K562 (cell line): ENCODE results near the gene VGF. TPM values are rescaled to one million over a fixed set of nuclear protein-coding genes. Genes with fewer than 3 reads are reported as not detected.
A peak's percentile ranks its signal among the peaks of the same experiment; 100 is the strongest.

Experiments used
- BMI1 ChIP-seq: fragments of 150-350 bp; IDR thresholded peaks from 2 replicates; pipeline ENCODE4 v1.6.1; 2014; ENCODE audit warnings: low read length
- GTF2A2 ChIP-seq: IDR thresholded peaks from 2 replicates; pipeline ENCODE4 v1.6.1; 2016; ENCODE audit warnings: mild to moderate bottlenecking, missing genetic modification characterization, missing compliant biosample characterization
- HDAC8 ChIP-seq: fragments of 450-650 bp; IDR thresholded peaks from 2 replicates; pipeline ENCODE4 v1.6.1; 2016; ENCODE audit warnings: mild to moderate bottlenecking, missing genetic modification characterization, moderate library complexity, missing compliant biosample characterization
- KLF6 ChIP-seq: fragments of 250-450 bp; sonication (Bioruptor Pico); IDR thresholded peaks from 2 replicates; pipeline ENCODE4 v1.4.0; 2020; ENCODE audit warnings: mild to moderate bottlenecking, moderate library complexity, borderline replicate concordance
- MEIS2 ChIP-seq: fragments of 450-650 bp; IDR thresholded peaks from 2 replicates; pipeline ENCODE4 v1.6.1; 2014; ENCODE audit warnings: mild to moderate bottlenecking; ENCODE audit not compliant: partially characterized antibody
- MIER1 ChIP-seq: fragments of 450-650 bp; IDR thresholded peaks from 2 replicates; pipeline ENCODE4 v1.6.1; 2016; ENCODE audit warnings: antibody characterized with exemption, mild to moderate bottlenecking, low read depth
- MXI1 ChIP-seq: IDR thresholded peaks from 2 replicates; pipeline ENCODE4 v1.6.1; 2011; ENCODE audit warnings: low read depth, mild to moderate bottlenecking, improper control_type of control experiment, low read length
- NCOA1 ChIP-seq: fragments of 450-650 bp; IDR thresholded peaks from 2 replicates; pipeline ENCODE4 v1.6.1; 2016; ENCODE audit warnings: low read depth
- NCOA6 ChIP-seq: fragments of 450-650 bp; IDR thresholded peaks from 2 replicates; pipeline ENCODE4 v1.6.1; 2017; ENCODE audit warnings: mild to moderate bottlenecking
- NFRKB ChIP-seq: fragments of 450-650 bp; IDR thresholded peaks from 2 replicates; pipeline ENCODE4 v1.6.1; 2016; ENCODE audit warnings: low read depth
- RHOXF2B ChIP-seq: fragments of 250-450 bp; sonication (Bioruptor Pico); conservative IDR thresholded peaks from 2 replicates; pipeline ENCODE4 v1.5.1; 2021
- SAFB2 ChIP-seq: fragments of 200-400 bp; formaldehyde crosslinking; IDR thresholded peaks from 2 replicates; pipeline ENCODE4 v1.6.1; 2018; ENCODE audit warnings: borderline replicate concordance, low read length, low read depth, moderate library complexity; ENCODE audit not compliant: severe bottlenecking
- SAP30 ChIP-seq: fragments of 200-600 bp; sonication (generic); IDR thresholded peaks from 2 replicates; pipeline ENCODE4 v1.6.1; 2012; ENCODE audit warnings: borderline replicate concordance, low read depth, mild to moderate bottlenecking, moderate library complexity, low read length, control low read depth, inconsistent platforms; ENCODE audit not compliant: insufficient read depth, poor library complexity, severe bottlenecking
- SMAD4 ChIP-seq: fragments of 250-450 bp; sonication (Bioruptor Pico); conservative IDR thresholded peaks from 2 replicates; pipeline ENCODE4 v1.8.0; 2021; ENCODE audit warnings: inconsistent platforms, mild to moderate bottlenecking, moderate library complexity
- SOX6 ChIP-seq: fragments of 450-650 bp; IDR thresholded peaks from 2 replicates; pipeline ENCODE4 v1.6.1; 2014; ENCODE audit warnings: mild to moderate bottlenecking
- TARDBP ChIP-seq: fragments of 450-650 bp; IDR thresholded peaks from 2 replicates; pipeline ENCODE4 v1.6.1; 2016
- U2AF1 ChIP-seq: fragments of 200-400 bp; formaldehyde crosslinking; optimal IDR thresholded peaks from 2 replicates; pipeline ENCODE3; 2017; ENCODE audit warnings: mild to moderate bottlenecking, low read depth, low read length, moderate library complexity
- U2AF2 ChIP-seq: fragments of 200-400 bp; formaldehyde crosslinking; optimal IDR thresholded peaks from 2 replicates; pipeline ENCODE3; 2017; ENCODE audit warnings: low read depth, mild to moderate bottlenecking, low read length
- USF2 ChIP-seq: sonication (generic); formaldehyde crosslinking; IDR thresholded peaks from 2 replicates; pipeline ENCODE4 v1.5.0; 2020; ENCODE audit warnings: missing genetic modification reagents
- ZBTB8A ChIP-seq: fragments of 450-650 bp; IDR thresholded peaks from 2 replicates; pipeline ENCODE4 v1.6.1; 2018; ENCODE audit warnings: mild to moderate bottlenecking, moderate library complexity; ENCODE audit not compliant: partially characterized antibody
- ZFPM2 ChIP-seq: fragments of 250-450 bp; sonication (Bioruptor Pico); IDR thresholded peaks from 2 replicates; pipeline ENCODE4 v1.5.1; 2022; ENCODE audit warnings: mild to moderate bottlenecking
- ZNF239 ChIP-seq: fragments of 250-450 bp; sonication (Bioruptor Pico); IDR thresholded peaks from 2 replicates; pipeline ENCODE4 v1.4.0; 2020; ENCODE audit warnings: mild to moderate bottlenecking
- polyA plus RNA-seq, 8 experiments: library from polyadenylated mRNA; depleted of rRNA in 4 of 8; stranded (reverse) in 5 of 8; unstranded in 3 of 8; fragments of >200 nt; fragmentation: Nextera tagmentation in 2 of 8; fragmentation: Illumina TruSeq in 1 of 8; extraction: Ambion mirVana in 2 of 8; extraction: Trizol in 1 of 8; gene quantifications; 2 replicates each; pipeline versions ENCODE4 v1.2.1 to v1.2.3, GENCODE V29; 2011 to 2014; ENCODE audit warnings: inconsistent platforms in 1 of 8, missing spikeins in 1 of 8
- total RNA-seq, 7 experiments: library from RNA; depleted of rRNA in 6 of 7; stranded (reverse); fragments of >200 nt in 6 of 7; fragmentation: Illumina TruSeq in 2 of 7; extraction: Trizol in 2 of 7; gene quantifications; 2 replicates each; pipeline versions ENCODE4 v1.2.1 to v1.2.3, GENCODE V29; 2011 to 2021; ENCODE audit warnings: low replicate concordance in 1 of 7
- TF ChIP-seq, protein P1 (sequence below): fragments of 450-650 bp; formaldehyde crosslinking; IDR thresholded peaks from 2 replicates; pipeline ENCODE4 v1.4.0; 2020; ENCODE audit warnings: mild to moderate bottlenecking, moderate library complexity
- TF ChIP-seq, protein P2 (sequence below), 3 experiments: fragments of 200-800 bp in 1 of 3; sonication (Bioruptor generic) in 1 of 3; sonication (generic) in 1 of 3; formaldehyde crosslinking in 1 of 3; IDR thresholded peaks; 2 replicates each; pipeline versions ENCODE4 v1.6.1 to v1.8.0; 2016 to 2022; ENCODE audit warnings: mild to moderate bottlenecking in 2 of 3, missing compliant biosample characterization in 2 of 3, missing genetic modification characterization in 2 of 3, missing genetic modification reagents in 1 of 3

The VGF gene
- total and polyA plus RNA-seq, 9 of the 15 experiments (the other 6 are each of a cell fraction or from before 2014, with no cell fraction given): 0.03 to 5.7 (median 0.34) TPM

DNA sequence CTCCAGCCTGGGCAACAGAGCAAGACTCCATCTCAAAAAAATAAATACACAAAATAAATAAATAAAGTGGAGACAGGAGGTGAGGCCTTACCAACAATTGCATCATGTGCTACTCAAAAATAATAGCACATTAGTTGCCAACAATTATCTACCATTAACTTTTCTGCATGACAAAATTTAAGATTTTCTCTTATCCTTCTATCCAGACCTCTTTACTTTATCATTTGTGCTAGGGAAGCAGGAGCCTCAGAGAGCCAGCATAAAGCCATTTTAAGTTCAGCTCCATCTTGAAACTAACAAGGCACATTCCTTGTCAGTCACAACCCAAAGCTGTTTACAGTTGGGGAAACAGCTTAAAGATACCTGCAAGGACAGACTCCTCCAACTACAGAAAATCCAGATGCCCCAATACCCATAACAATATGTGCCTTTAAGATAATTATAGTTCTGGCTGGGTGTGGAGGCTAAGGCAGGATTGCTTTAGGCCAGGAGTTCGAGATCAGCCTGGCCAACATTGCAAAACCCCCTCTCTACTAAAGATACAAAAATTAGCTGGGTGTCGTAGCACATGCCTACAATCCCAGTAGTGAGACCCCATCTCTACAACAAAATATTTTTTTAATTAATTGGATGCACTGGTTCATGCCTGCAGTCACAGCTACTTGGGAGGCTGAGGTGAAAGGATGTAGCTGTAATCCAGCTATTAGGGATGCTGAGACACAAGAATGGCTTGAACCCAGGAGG is 13.3 kb downstream of the VGF start (continued):
- TF ChIP-seq ZFPM2 (no peak), U2AF1 (no peak), MIER1 (no peak), SOX6 (no peak), GTF2A2 (tag) (no peak), SAFB2 (no peak), BMI1 (no peak), TARDBP (no peak), ZBTB8A (no peak), HDAC8 (0 out of 2 replicates have a peak, but pooled peaks have one; percentile 45), SMAD4 (CRISPR knock-in tag) (peak; percentile 51; the same call in 1 of the 2 replicates), NCOA1 (no peak), NFRKB (no peak), SAP30 (no peak), ZNF239 (CRISPR knock-in tag) (peak; percentile 57), RHOXF2B (no peak), NCOA6 (no peak), USF2 (CRISPR knock-in tag) (no peak), KLF6 (CRISPR knock-in tag) (peak; percentile 86; the same call in 1 of the 2 replicates), U2AF2 (no peak), MEIS2 (peak; percentile 17), MXI1 (no peak)
- TF ChIP-seq, protein P1, sequence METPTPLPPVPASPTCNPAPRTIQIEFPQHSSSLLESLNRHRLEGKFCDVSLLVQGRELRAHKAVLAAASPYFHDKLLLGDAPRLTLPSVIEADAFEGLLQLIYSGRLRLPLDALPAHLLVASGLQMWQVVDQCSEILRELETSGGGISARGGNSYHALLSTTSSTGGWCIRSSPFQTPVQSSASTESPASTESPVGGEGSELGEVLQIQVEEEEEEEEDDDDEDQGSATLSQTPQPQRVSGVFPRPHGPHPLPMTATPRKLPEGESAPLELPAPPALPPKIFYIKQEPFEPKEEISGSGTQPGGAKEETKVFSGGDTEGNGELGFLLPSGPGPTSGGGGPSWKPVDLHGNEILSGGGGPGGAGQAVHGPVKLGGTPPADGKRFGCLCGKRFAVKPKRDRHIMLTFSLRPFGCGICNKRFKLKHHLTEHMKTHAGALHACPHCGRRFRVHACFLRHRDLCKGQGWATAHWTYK (CRISPR knock-in tag): no peak
- TF ChIP-seq, protein P2, sequence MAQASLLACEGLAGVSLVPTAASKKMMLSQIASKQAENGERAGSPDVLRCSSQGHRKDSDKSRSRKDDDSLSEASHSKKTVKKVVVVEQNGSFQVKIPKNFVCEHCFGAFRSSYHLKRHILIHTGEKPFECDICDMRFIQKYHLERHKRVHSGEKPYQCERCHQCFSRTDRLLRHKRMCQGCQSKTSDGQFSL (CRISPR knock-in tag; IDR thresholded peaks at IDR 0.05): no peak
- TF ChIP-seq, protein P2 (tag; IDR thresholded peaks at IDR 0.05): peak in 1 of 2 experiments; percentile 73; a peak in 1 of 4 replicates
